Cardiac muscle cell (in vitro differentiated cells and primary cell): ENCODE data around the gene GET3. TPM values are rescaled to one million over a fixed set of nuclear protein-coding genes. Genes with fewer than 3 reads are reported as not detected.

Source experiments
- DNase-seq, 2 donors: peaks; one replicate each; pipeline versions ENCODE4 v3.0.0 to v3.0.0-alpha.2; 2010 to 2017; ENCODE audit warnings: low read depth in 1 of 2, low spot score in 1 of 2
- H3K27ac ChIP-seq: fragments of 200-600 bp; sonication (generic); 2 replicates; pipeline ENCODE4 v1.5.1; 2016
- H3K27me3 ChIP-seq: fragments of 200-600 bp; sonication (generic); 2 replicates; pipeline ENCODE4 v1.6.0; 2016; ENCODE audit warnings: control low read depth
- H3K36me3 ChIP-seq: fragments of 200-600 bp; sonication (generic); 2 replicates; pipeline ENCODE4 v1.5.1; 2016; ENCODE audit warnings: control low read depth
- H3K4me1 ChIP-seq: fragments of 200-600 bp; sonication (generic); 2 replicates; pipeline ENCODE4 v1.8.1; 2017; ENCODE audit warnings: low read depth, mild to moderate bottlenecking, mixed run types
- H3K4me3 ChIP-seq: fragments of 200-600 bp; sonication (generic); 2 replicates; pipeline ENCODE4 v1.5.1; 2016; ENCODE audit warnings: mild to moderate bottlenecking
- H3K9me3 ChIP-seq: fragments of 200-600 bp; sonication (generic); 2 replicates; pipeline ENCODE4 v1.5.1; 2017; ENCODE audit warnings: low read depth, mild to moderate bottlenecking, control low read depth
- polyA plus RNA-seq: library from polyadenylated mRNA; unstranded; fragments of >200 nt; fragmentation: Nextera tagmentation; extraction: Ambion mirVana; gene quantifications from 2 replicates; pipeline ENCODE4 v1.2.1, GENCODE V29; 2016
- total RNA-seq: library from RNA; depleted of rRNA; stranded (reverse); fragments of >200 nt; gene quantifications from 2 replicates; pipeline ENCODE4 v1.2.3, GENCODE V29; 2016
- TF ChIP-seq, protein P1 (sequence below): IDR thresholded peaks from 2 replicates; pipeline ENCODE4 v1.5.1; 2012; ENCODE audit warnings: low read depth, mild to moderate bottlenecking, low read length

Gene GET3
- total and polyA plus RNA-seq, 2 experiments from 2014 or later: 44.8 to 103 TPM

DNA sequence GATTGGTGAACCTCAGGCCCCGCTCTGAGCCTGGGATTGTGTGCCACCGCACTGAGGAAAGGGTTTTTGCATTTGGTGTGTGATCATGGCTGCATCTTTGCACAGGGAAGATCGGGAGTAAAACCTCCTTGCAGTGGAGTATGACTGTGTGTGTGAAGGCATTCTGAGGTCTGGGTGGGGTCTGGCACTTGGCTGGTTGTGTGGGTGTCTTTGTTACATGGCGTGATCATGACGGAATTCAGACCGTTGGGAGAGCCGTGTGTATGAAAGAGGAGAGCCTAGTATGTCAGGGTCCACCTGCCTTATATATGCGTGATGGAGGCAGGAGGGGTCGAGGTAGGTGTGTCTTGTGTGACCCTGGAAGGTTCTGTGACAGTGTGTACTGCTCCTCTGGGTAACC lies 13.6 kb downstream of the GET3 start:
- Histone ChIP-seq H3K4me1 (no peaks in the 10 kb centered on the region), H3K9me3 (no peaks in the 10 kb centered on the region), H3K27me3 (peaks cover 52% of the 10 kb centered on the region), H3K36me3 (peaks cover 9% of the 10 kb centered on the region), H3K27ac (no peak overlapping the region), H3K4me3 (no peak overlapping the region)
- TF ChIP-seq, protein P1, sequence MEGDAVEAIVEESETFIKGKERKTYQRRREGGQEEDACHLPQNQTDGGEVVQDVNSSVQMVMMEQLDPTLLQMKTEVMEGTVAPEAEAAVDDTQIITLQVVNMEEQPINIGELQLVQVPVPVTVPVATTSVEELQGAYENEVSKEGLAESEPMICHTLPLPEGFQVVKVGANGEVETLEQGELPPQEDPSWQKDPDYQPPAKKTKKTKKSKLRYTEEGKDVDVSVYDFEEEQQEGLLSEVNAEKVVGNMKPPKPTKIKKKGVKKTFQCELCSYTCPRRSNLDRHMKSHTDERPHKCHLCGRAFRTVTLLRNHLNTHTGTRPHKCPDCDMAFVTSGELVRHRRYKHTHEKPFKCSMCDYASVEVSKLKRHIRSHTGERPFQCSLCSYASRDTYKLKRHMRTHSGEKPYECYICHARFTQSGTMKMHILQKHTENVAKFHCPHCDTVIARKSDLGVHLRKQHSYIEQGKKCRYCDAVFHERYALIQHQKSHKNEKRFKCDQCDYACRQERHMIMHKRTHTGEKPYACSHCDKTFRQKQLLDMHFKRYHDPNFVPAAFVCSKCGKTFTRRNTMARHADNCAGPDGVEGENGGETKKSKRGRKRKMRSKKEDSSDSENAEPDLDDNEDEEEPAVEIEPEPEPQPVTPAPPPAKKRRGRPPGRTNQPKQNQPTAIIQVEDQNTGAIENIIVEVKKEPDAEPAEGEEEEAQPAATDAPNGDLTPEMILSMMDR: no peak
- no peak for DNase-seq

DNA sequence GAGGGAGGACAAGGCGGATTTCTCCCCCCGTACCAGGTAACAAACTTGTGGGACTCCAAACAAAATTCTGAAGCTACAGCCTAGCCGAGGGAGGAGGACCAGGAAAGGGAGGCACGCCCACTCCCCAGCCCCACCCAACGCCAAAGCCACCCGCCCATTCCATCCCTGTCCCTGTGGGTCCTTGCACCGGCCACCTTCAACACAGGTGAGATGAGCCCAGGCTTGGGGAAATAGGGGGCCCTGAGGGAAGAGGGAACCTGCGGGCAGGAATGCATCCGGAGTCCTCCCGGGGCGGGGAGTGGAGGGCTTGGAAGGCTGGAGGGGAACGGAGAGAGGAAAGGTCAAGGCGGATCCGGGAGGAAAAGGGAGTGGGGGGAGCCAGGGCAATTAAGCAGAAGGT lies 14.3 kb downstream of the GET3 start, which contains the start of gene BEST2:
TSS of gene BEST2 (plus strand) at position 157 of the 400 bp plus-strand sequence. CDS start 802 bp downstream, outside the sequence.
- no peak for DNase-seq

DNA sequence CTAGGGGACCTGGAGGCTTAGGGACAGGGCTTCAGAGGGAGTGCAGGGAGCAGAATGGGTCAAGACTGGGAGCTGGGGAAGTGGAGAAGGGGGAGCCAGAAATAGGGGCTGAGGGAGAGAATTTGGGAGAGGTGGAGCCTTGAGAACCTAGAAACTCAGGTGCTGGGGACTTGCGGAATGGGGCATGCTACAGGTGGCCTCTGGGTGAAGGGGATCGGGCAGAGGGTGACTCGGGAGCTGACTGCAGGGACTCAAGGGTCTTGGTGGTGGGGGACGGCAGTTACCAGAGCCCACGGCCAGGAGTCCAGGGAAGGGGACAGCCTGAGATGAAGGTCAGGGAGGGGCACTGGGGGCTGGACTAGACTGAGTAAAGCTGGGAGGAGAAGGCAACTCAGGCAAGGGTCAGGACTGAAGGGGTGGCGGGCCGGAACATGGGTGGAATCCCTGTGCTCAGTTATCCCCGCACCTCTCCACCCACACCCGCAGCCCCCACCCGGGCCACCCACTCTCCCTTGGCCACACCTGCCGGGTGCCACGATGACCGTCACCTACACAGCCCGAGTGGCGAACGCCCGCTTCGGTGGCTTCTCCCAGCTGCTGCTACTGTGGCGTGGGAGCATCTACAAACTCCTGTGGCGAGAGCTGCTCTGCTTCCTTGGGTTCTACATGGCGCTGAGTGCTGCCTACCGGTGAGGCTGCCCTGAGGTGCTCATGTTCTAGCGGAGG lies 14.9 kb downstream of the GET3 start:
- H3K9me3 ChIP-seq: no peaks in the 10 kb centered on the region
- DNase-seq: no peak
- peaks cover 52% of the 10 kb centered on the region for H3K27me3 ChIP-seq
- H3K4me1 ChIP-seq: peaks cover 4% of the 10 kb centered on the region
- H3K27ac ChIP-seq: no peak overlapping the region
- peaks cover 3% of the 10 kb centered on the region for H3K36me3 ChIP-seq
- TF ChIP-seq, protein P1: no peak
- no peak overlapping the region for H3K4me3 ChIP-seq

More for the DNA sequence above, 14.3 kb downstream of the GET3 start, which contains the start of gene BEST2:
- peaks cover 4% of the 10 kb centered on the region for H3K4me1 ChIP-seq
- H3K4me3 ChIP-seq: no peak within 1 kb of the TSS
- no peaks in the 10 kb centered on the region for H3K9me3 ChIP-seq
- TF ChIP-seq, protein P1: no peak
- H3K36me3 ChIP-seq: peaks cover 4% of the 10 kb centered on the region
- H3K27me3 ChIP-seq: peaks cover 52% of the 10 kb centered on the region
- no peak within 1 kb of the TSS for H3K27ac ChIP-seq

DNA sequence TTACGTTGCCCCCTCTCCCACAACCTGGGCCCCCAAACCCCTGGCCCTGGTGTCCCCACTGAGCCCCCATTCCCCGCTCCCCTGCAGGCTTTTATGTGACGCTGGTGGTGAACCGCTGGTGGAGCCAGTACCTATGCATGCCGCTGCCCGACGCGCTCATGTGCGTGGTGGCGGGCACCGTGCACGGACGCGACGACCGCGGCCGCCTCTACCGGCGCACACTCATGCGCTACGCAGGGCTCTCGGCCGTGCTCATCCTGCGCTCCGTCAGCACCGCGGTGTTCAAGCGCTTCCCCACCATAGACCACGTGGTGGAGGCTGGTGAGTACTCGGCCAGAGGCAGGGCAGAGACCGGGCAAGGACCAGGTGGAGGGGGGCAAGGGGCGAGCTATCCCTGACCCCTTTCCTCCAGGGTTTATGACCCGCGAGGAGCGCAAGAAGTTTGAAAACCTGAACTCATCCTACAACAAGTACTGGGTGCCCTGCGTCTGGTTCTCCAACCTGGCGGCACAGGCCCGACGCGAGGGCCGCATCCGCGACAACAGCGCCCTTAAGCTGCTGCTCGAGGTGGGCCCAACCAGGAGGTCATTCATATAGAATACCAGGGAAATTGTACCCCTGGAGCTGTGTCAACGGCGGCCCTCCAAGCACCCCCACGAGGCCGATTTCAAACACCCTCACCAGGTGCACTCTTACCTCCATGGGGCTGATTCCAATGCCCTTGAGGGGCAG lies 17.3 kb downstream of the GET3 start:
- Histone ChIP-seq H3K27ac (no peak overlapping the region), H3K9me3 (no peaks in the 10 kb centered on the region), H3K4me3 (no peak overlapping the region), H3K27me3 (peaks cover 48% of the 10 kb centered on the region), H3K36me3 (no peaks in the 10 kb centered on the region), H3K4me1 (peaks cover 4% of the 10 kb centered on the region)
- TF ChIP-seq, protein P1: no peak
- no peak for DNase-seq

DNA sequence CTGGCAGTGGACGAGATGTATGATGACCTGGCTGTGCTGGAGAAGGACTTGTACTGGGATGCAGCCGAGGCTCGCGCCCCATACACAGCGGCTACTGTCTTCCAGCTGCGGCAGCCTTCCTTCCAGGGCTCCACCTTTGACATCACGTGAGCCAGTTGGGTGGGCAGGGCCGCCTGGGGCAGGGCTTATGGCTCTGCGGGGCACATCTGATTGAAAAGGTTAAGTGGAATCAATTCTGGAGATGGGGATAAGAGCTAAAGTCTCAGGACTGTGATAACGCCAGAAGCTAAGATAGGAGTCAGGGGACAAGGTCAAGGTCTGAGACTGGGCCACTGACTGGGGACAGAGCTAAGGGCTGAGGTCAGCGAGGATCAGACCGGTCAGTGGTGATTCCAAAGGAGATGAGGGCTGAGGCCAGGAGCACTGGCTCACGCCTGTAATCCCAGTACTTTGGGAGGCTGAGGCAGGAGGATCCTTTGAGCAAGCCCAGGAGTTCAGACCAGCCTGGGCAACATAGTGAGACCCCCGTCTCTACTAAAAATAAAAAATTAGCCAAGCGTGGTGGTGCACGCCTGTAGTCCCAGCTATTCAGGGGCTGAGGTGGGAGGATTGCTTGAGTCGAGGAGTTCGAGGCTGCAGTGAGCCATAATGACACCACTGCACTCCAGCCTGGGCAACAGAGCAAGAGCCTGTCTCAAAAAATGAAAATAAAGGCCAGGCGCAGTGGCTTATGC lies 19.0 kb downstream of the GET3 start:
- no peak for DNase-seq
- Histone ChIP-seq H3K4me1 (peaks cover 4% of the 10 kb centered on the region), H3K9me3 (no peaks in the 10 kb centered on the region), H3K27ac (no peak overlapping the region), H3K36me3 (no peaks in the 10 kb centered on the region), H3K27me3 (peaks cover 32% of the 10 kb centered on the region), H3K4me3 (no peak overlapping the region)
- TF ChIP-seq, protein P1: no peak
